ENCODE data around the gene PTPRT.

Gene PTPRT

DNA sequence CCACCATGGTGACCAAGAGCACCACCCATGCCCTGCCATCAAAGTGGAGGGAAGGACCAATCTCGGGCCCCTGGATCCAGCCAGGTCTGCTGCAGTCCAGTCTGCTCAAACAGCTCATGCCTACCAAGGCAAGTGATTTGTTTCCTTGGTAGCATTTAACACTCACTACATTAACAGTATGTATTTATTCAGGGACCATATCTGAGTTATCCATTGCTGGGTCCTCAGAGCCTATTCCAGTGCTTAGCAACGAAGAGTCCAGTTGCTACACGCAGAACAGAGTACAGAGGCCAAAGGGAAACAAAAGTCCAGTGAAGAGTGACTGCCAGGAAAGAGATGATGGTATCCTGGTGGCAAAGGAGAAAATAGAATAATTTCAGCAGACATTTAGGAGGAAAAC lies 352.2 kb downstream of the PTPRT start:
- TF ChIP-seq POLR2A (IDR thresholded peaks at IDR 0.05; ENCODE audit: extremely low read depth, insufficient read length) (no peak), MYC (IDR thresholded peaks at IDR 0.05; ENCODE audit: low read depth, low read length) (no peak)
- TF ChIP-seq, protein P1, sequence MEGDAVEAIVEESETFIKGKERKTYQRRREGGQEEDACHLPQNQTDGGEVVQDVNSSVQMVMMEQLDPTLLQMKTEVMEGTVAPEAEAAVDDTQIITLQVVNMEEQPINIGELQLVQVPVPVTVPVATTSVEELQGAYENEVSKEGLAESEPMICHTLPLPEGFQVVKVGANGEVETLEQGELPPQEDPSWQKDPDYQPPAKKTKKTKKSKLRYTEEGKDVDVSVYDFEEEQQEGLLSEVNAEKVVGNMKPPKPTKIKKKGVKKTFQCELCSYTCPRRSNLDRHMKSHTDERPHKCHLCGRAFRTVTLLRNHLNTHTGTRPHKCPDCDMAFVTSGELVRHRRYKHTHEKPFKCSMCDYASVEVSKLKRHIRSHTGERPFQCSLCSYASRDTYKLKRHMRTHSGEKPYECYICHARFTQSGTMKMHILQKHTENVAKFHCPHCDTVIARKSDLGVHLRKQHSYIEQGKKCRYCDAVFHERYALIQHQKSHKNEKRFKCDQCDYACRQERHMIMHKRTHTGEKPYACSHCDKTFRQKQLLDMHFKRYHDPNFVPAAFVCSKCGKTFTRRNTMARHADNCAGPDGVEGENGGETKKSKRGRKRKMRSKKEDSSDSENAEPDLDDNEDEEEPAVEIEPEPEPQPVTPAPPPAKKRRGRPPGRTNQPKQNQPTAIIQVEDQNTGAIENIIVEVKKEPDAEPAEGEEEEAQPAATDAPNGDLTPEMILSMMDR (IDR thresholded peaks at IDR 0.05; ENCODE audit: low read depth, low read length), result no peak
- TF ChIP-seq, protein P2, sequence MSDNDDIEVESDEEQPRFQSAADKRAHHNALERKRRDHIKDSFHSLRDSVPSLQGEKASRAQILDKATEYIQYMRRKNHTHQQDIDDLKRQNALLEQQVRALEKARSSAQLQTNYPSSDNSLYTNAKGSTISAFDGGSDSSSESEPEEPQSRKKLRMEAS (IDR thresholded peaks at IDR 0.05; ENCODE audit: low read depth, low read length), result no peak
- H3K4me3 ChIP-seq (ENCODE audit: low read depth, low read length), result no peak overlapping the region
- DNase-seq (ENCODE audit: low read depth), result no peak

DNA sequence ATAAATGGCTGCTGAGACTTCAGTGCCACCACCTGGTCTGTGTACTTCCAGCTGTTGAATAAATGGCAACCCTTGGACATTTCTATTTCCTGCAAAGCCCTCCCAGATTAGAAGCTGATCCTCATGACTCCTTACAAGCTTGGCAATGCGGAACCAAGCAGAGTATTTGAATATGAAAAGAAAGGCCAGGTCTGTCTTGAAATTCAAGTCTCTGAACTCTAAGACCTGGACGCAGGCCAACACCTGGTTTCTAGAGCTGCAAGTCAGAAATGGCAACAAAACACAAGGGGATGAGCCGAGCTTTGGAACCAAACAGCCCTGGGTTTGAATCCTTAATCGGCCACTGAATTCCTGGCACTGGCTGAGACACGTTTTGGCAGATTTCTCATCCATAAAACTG lies 353.4 kb downstream of the PTPRT start:
- DNase-seq (ENCODE audit: low read depth), result no peak
- TF ChIP-seq, protein P2 (IDR thresholded peaks at IDR 0.05; ENCODE audit: low read depth, low read length), result no peak
- TF ChIP-seq MYC (IDR thresholded peaks at IDR 0.05; ENCODE audit: low read depth, low read length) (no peak), POLR2A (IDR thresholded peaks at IDR 0.05; ENCODE audit: extremely low read depth, insufficient read length) (no peak)
- TF ChIP-seq, protein P1 (IDR thresholded peaks at IDR 0.05; ENCODE audit: low read depth, low read length), result no peak
- H3K4me3 ChIP-seq (ENCODE audit: low read depth, low read length), result no peak overlapping the region

DNA sequence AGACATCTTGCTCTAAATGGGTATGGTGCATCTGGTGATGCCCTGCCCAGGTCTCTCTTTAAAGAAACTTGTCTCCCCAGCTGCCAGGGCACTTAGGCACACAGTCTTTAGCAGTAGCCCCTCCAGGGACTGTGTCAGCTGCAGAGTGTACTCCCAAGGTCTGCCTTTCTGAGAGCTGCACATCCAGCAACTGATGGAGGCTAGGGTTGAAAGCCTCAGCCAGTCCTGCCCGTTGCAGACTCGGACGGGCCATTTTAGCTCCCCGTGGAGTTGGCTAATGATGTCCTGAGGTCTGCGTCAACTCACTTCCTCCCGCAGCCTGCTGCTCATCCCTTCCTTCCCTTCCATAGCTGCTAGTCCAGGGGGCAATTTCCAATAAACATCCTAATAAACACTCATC lies 381.8 kb downstream of the PTPRT start:
- no peak for DNase-seq (ENCODE audit: low read depth)
- no peak overlapping the region for H3K4me3 ChIP-seq (ENCODE audit: low read depth, low read length)
- TF ChIP-seq, protein P1 (IDR thresholded peaks at IDR 0.05; ENCODE audit: low read depth, low read length), result no peak
- TF ChIP-seq MYC (IDR thresholded peaks at IDR 0.05; ENCODE audit: low read depth, low read length), result no peak
- TF ChIP-seq, protein P2 (IDR thresholded peaks at IDR 0.05; ENCODE audit: low read depth, low read length), result no peak
- TF ChIP-seq POLR2A (IDR thresholded peaks at IDR 0.05; ENCODE audit: extremely low read depth, insufficient read length), result no peak

DNA sequence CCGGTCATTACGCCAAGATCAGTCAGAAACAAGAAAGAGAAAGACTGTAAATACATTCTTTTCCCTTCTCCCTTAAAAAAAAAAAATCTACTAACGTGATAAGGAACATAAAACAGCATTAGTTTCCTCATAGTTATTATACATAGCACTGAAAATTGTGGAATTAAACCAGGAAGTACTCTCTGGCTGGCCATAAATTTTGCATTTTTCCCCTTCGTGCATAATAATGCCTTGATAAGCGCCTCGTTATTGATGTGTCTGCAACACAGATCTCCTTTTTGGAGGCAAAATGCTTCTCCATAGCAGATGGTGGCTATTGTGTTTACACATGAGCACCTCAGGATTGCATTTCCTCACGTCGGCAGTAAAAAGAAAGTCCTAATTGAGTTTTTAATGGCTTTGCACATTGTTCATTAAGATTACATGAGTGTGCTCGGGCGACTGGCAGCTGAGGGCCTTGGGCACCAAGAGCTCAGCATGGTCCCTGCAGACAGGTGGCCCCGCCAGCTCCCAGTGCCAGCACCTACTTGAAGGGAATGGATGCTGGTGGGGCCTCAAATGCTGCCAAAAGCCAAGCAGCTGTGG lies 394.5 kb downstream of the PTPRT start:
- TF ChIP-seq MYC (IDR thresholded peaks at IDR 0.05; ENCODE audit: low read depth, low read length) (no peak), POLR2A (IDR thresholded peaks at IDR 0.05; ENCODE audit: extremely low read depth, insufficient read length) (no peak)
- TF ChIP-seq, protein P2 (IDR thresholded peaks at IDR 0.05; ENCODE audit: low read depth, low read length), result no peak
- TF ChIP-seq, protein P1 (IDR thresholded peaks at IDR 0.05; ENCODE audit: low read depth, low read length), result no peak
- no peak for DNase-seq (ENCODE audit: low read depth)
- H3K4me3 ChIP-seq (ENCODE audit: low read depth, low read length), result no peak overlapping the region

DNA sequence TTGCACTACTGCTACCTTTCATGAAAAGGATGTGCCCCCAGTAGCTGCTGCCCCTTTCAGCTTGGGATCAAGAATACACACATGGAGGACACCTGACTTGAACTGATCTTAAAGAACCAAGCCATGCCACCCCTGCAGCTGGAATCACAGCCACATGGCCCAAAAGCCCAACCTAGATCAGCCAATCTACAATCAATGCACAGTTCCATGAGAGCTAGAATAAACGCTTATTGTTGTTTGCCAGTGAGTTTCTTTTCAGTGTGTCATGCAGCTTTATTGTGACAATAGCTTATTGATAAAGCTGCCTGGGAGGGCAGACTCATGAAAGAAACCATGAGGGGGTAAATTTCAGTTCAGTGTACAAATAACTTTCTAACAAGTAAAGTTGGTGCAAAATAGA lies 397.7 kb downstream of the PTPRT start:
- no peak overlapping the region for H3K4me3 ChIP-seq (ENCODE audit: low read depth, low read length)
- no peak for TF ChIP-seq MYC (IDR thresholded peaks at IDR 0.05; ENCODE audit: low read depth, low read length)
- TF ChIP-seq, protein P2 (IDR thresholded peaks at IDR 0.05; ENCODE audit: low read depth, low read length), result no peak
- TF ChIP-seq, protein P1 (IDR thresholded peaks at IDR 0.05; ENCODE audit: low read depth, low read length), result no peak
- no peak for TF ChIP-seq POLR2A (IDR thresholded peaks at IDR 0.05; ENCODE audit: extremely low read depth, insufficient read length)

More for the DNA sequence above, 397.7 kb downstream of the PTPRT start:
- DNase-seq (ENCODE audit: low read depth), result no peak

Data from NB4 (cell line).